RKO (cell line): ENCODE results near the gene SLC16A1.

Experiments
- DNase-seq: peaks from one replicate; pipeline ENCODE4 v3.0.0-alpha.2; 2016; ENCODE audit warnings: low spot score

The SLC16A1 gene

DNA sequence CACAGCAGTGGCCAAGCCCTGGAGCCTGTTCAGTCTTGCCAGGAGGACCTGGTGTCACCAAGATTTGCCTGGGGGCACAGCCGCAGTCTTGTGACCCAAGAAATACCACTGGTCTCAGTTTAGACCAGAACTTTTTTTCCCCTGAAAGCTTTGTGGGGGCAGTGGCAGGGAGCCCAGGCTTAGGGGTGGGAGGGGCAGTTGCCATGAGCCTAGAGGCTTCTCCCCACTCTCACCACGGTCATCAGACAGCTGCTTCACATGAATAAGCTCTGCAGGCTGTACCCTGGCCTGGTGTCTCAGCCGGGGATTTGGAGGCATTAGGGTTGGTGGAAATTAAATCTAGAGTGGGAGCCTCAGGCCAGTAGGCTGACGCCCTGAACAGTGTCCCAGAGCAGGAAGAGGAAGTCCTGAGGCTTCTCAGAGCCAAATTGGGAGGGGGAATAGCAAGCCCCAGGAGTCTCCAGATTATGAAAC, 73.7 kb downstream of the SLC16A1 start:
- no peak for DNase-seq

DNA sequence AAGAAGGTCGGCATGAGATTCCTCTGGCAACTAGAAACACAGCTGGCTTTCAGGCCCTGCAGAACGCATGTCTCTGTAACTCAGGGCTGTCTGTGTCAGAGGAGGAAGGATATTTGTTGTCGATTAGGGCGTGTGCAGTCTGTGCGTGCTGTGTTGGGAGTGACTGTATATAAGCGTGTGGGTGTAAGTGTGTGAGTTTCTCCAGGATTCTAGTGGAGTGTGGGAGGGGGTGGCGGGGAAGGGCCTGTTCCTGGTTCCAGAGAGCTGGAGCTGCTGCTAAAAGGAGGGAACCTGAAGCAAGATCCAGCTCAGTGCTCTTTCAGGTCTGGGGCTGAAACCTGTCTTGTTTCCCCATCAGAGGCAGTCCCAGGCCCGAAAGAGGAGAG, 74.3 kb downstream of the SLC16A1 start:
- DNase-seq, result no peak

DNA sequence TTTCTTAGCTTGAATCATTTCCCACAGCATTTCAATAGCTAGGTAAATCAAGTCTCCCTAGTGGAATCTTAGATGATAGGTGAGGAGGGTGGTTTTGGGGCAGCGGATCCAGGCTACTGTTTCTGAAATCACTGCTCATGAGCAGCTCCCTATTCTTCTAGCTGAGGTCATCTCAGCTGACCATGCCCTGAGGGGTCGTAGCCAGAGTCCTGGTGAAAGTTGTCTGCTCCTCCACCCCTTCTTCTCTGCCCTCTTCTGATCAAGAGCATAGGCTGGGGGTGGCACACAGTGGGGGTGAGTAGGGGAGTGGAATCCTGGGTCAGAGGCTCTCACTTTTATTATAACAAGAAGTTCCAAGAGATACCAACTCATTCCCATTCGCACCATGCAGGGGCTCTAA, 76.2 kb downstream of the SLC16A1 start:
- no peak for DNase-seq

DNA sequence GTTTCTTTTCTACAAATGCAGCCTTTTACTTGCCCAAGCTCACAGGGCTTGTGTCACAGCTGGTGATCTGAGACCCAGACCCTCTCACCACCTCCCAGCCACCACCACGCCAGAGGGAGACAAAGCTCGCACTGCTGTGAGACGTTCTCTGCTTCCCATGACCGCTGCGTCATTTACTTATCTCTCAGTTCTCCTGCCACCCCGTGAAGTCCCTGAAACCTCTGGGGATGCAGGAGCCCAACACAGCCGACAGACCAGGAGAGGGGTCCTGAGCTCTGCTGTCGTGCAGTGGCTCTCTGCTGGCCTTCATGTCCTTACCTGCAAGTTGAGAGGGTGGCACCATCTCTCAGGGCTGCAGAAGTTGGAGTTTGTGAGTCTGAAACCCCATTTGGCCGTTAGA, 77.7 kb downstream of the SLC16A1 start:
- no peak for DNase-seq

DNA sequence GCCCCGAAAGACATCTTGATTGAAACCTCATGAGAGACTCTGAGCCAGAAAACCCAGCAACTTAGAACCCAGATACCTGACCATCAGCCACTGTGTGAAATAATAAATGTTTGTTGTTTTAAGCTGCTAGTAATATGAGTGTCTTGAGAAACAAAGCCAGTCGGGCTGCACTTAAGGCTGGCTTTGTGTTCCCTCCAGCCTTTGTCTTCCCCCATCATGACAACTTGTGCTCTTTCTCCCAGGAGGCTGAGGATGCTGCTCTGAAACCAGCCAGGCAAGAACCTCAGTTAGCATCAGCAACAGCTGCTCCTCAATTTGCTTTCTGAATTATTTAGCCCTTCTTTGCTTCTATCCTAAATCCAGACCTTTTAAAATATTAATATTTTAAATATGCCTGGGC, 78.2 kb downstream of the SLC16A1 start:
- no peak for DNase-seq

DNA sequence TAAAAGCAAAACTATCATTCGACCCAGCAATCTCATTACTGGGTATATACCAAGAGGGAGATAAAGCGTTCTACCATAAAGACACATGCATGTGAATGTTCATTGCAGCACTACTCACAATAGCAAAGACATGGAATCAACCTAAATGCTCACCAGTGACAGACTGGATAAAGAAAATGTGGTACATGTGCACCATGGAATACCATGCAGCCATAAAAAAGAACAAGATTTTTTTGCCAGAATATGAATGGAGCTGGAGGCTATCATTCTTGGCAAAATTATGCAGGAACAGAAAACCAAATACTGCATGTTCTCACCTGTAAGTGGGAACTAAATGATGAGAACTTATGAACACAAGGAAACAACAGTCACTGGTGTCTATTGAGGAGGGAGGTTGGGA, 79.7 kb downstream of the SLC16A1 start:
- no peak for DNase-seq

DNA sequence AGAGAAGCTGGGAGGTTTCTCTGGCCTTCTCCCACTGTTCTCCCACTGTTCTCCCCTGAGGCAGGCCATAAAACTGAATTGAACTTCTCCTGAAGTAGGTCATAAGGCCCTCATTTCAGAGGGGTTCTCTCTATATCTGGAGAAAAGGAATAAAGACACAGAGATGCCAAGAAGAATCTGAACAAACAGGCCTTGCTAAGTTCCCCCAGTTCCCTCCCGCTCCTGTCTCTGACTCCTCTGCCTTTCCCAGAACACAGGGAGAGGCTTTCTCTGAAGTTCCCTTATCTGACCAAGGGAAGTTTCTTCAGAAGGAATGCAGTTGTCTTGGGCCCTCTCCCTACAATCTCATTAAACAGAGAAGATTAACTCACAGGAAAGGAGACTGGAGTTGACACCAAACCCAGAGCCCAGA, 83.4 kb downstream of the SLC16A1 start:
- no peak for DNase-seq

DNA sequence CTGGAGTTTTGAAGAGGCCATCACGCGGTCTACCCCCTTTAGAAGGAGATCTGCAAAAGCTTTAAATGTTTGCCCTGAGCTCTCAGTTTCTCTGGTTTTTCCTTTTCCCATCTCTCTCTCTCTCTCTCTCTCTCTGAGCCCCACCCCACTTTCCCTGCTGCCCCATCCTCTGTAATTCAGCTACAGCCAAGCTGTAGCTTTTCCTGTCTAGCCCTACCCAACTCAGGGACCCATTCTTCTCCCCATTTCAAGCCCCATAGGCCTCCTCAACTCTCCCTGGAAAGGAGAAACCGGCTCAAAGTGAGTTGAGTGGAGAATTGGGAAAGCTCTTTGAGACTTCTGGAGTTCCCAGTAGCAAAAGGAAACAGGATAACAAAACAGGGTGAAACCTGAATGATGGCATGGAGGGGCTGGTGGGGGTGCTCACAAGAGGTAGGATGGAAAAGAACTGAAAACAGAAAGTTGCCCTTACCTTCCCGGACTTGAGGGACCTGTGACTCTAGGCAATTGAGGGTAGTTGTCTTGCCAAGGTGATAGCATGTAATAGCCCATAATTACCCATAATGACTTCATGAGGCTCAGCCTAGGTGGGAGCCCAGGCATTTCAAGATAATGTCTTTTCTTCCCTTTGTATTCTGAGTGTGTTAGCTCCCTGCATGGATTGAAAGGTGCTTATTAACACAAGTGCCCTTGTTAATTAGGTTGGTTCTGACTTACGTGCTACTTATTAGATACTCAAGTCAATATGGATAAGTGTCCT, 84.9 kb downstream of the SLC16A1 start:
- DNase-seq, result no peak

DNA sequence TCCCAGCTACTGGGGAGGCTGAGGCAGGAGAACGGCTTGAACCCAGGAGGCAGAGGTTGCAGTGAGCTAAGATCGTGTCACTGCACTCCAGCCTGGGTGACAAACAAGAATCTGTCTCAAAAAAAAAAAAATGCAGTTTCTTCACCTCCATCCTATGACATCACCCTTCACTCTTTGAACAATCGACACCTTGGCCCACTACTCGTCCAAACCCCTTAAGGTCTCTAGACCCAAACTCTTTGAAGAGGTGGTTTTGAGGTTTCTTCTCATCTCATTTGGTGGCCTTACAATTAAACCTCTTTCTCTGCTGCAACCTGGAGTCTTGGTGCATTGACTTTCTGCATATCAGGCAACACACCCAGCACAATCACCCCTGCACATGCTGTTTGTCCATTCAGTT, 86.1 kb downstream of the SLC16A1 start:
- no peak for DNase-seq

DNA sequence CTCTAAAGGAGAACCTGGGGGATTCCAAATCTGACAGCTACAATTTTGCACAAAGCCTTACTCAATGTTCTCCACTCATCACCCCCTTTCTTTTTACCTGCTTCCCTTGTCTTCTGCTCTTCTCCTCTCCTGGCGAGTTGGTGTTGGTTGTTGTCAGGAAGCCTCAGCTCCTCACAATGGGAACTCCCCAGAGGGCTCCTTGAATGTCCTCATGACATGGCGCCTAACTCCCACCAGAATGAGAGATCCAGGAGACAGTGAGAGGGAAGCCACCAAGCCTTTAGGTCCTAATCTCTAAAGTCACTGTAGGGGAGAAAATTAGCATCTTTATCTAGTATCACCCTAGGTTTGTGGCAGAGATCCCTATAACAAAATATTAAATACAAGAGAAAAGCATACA, 87.8 kb downstream of the SLC16A1 start:
- DNase-seq, result no peak

DNA sequence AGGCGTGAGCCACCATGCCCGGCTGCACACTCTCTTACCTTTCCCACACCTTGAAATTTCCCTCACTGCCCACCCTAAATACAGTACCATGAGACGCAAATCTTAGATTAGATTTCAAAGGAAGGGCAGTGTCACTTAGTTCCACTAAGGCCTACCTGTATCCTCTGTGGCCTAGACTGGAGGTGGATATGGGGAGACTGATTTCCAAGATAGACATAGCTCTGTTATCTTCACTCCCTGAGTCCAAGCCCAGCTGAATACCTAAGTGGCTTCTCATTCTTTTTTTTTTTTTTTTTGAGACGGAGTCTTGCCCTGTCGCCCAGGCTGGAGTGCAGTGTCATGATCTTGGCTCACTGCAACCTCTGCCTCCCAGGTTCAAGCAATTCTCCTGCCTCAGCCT, 89.0 kb downstream of the SLC16A1 start:
- DNase-seq, result no peak

DNA sequence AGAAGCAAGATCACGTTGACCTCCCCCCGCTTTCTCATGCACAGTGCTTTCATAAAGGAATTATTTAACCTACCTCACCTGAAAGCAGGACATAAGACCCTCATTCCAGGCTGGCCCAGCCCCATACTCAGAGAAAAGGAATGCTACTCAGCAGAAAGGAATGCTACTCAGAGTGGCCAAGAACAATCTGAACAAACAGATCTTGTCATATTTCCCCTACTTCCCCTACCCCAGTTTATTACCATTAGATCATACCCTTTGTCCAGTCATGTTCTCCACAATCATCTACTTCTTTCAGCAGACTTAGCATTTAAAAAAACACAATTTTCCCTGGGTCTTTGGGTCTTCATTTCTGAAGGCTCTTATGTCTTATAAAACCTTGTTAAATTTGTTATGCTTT, 89.8 kb downstream of the SLC16A1 start:
- peak; percentile 35 for DNase-seq

DNA sequence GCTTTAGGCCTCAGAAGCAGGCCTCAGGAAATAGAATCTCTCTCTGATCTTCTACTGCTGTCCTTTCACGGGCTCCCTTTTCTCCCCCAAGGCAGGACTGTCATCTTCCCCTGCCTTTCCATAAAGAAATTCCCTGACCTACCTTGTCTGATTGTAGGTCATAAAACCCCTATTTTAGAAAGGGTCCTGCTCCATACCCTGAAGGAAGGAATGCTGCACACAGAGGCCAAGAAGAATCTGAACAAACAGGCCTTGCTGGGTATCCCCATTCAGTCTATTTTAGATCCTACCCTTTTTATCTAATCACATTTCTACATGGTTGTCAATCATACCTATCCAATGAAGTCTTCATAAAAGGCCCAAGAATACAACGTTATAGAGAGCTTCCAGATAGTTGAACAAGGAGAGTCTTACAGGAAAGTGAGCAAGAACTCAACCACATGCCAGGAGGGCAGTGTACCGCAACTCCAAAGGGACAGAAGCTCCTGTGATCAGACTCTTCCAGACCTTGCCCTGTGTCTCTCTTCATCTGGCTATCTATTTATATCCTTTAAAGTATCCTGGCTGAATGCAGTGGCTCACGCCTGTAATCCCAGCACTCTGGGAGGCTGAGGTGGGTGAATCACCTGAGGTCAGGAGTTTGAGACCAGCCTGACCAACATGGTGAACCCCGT, 93.1 kb downstream of the SLC16A1 start:
- no peak for DNase-seq
